Measurements from ENCODE around the gene C5. TPM values are rescaled to one million over a fixed set of nuclear protein-coding genes. Genes with fewer than 3 reads are reported as not detected.

The C5 gene
- total RNA-seq, 1 experiment from 2014 or later = 0.74 TPM

- Histone ChIP-seq H3K23ac (ENCODE audit: insufficient read length, low read depth, low read length) (no peak overlapping the region), H4K5ac (ENCODE audit: insufficient read length, low read depth, low read length) (no peak overlapping the region), H3K4ac (ENCODE audit: low read depth, low read length) (no peak overlapping the region), H3K27ac (ENCODE audit: insufficient read length, low read depth, low read length) (no peak overlapping the region), H3K79me1 (ENCODE audit: insufficient read depth, low read depth, low read length, poor library complexity, severe bottlenecking) (no peaks in the 10 kb centered on the region), H2BK20ac (ENCODE audit: low read depth, low read length, poor library complexity, severe bottlenecking) (no peak overlapping the region), H3K23me2 (ENCODE audit: insufficient read length, low read depth, low read length, poor library complexity, severe bottlenecking) (no peaks in the 10 kb centered on the region), H2BK120ac (ENCODE audit: low read depth, low read length, poor library complexity, severe bottlenecking) (no peak overlapping the region), H3K14ac (ENCODE audit: insufficient read depth, low read length) (no peak overlapping the region), H3K27me3 (ENCODE audit: insufficient read depth, low read length) (no peaks in the 10 kb centered on the region), H2BK15ac (ENCODE audit: low read depth, low read length) (no peak overlapping the region), H3T11ph (ENCODE audit: low read length) (no peak overlapping the region), H3K18ac (ENCODE audit: insufficient read length, low read depth, low read length) (no peak overlapping the region), H2BK5ac (ENCODE audit: insufficient read length, low read length) (no peak overlapping the region), H4K20me1 (ENCODE audit: control insufficient read depth, insufficient read depth, insufficient read length) (no peaks in the 10 kb centered on the region), H3K56ac (ENCODE audit: insufficient read length, low read depth, low read length) (no peak overlapping the region), H2AFZ (ENCODE audit: low read length) (no peak overlapping the region), H2BK12ac (ENCODE audit: insufficient read length, low read depth, low read length) (no peak overlapping the region), H2AK5ac (ENCODE audit: insufficient read length, low read length) (no peak overlapping the region), H3K9ac (ENCODE audit: extremely low read depth, insufficient read length, low read length) (no peak overlapping the region), H4K8ac (replicated peaks; ENCODE audit: insufficient read length, low read depth, low read length) (no peak overlapping the region), H3K79me2 (ENCODE audit: insufficient read depth, low read length) (no peaks in the 10 kb centered on the region), H3K4me1 (ENCODE audit: insufficient read depth, low read length) (peaks cover 5% of the 10 kb centered on the region; the same call in 1 of the 2 replicates), H3K4me2 (ENCODE audit: insufficient read depth, insufficient read length, low read length) (no peak overlapping the region), H3K9me3 (ENCODE audit: control insufficient read depth, low read depth, low read length) (no peaks in the 10 kb centered on the region), H4K91ac (ENCODE audit: insufficient read length, low read depth, low read length) (no peak overlapping the region)
- WGBS (ENCODE audit: extremely low coverage, insufficient read length, low lambda C conversion rate) = no CpG with 5 or more reads among the region's 3 CpGs
- Mint-ChIP-seq H3K4me3 (no peak overlapping the region), H3K27ac (no peak overlapping the region), H3K4me1 (peaks cover 42 to 62% of the 10 kb centered on the region in 2 experiments), H3K36me3 (ENCODE audit: insufficient read depth in 1 of 3, low read depth in 3 of 3) (peaks cover 0 to 6% (median 5%) of the 10 kb centered on the region in 3 experiments; a peak in 3 of 7 replicates), H3K27me3 (ENCODE audit: low read depth) (no peaks in the 10 kb centered on the region), H3K9me3 (peaks cover 0 to 4% of the 10 kb centered on the region in 2 experiments; a peak in 1 of 5 replicates)
- no peak for TF ChIP-seq CTCF (conservative IDR thresholded peaks at IDR 0.05)
- no peak for DNase-seq
Measured at GRCh38 chr9:120920806-120921178, 129.3 kb downstream of the C5 start.

All from H9 (cell line).